ENCODE measurements around the gene COX4I2.
"Not testable (repeated sequence)": the region's sequence is repeated elsewhere in the genome, so short reads cannot be mapped to it uniquely, and the experiment has no call there.

COX4I2 gene

GRCh38 chr20:31607640-31608250 is 30.0 kb upstream of the COX4I2 start:
- DNase-seq (ENCODE audit: low read depth in 2 of 3, low spot score in 1 of 3), result no peak

- DNase-seq (ENCODE audit: low read depth in 2 of 3, low spot score in 1 of 3), result no peak
Measured at GRCh38 chr20:31608251-31608945, 29.3 kb upstream of the COX4I2 start.

GRCh38 chr20:31612271-31612640 is 25.5 kb upstream of the COX4I2 start:
- DNase-seq (ENCODE audit: low read depth in 2 of 3, low spot score in 1 of 3), result not testable (repeated sequence)

GRCh38 chr20:31615416-31615815 is 22.3 kb upstream of the COX4I2 start:
- DNase-seq (ENCODE audit: low read depth in 2 of 3, low spot score in 1 of 3), result no peak

GRCh38 chr20:31617432-31618104 is 20.1 kb upstream of the COX4I2 start:
- no peak for DNase-seq (ENCODE audit: low read depth in 2 of 3, low spot score in 1 of 3)

GRCh38 chr20:31620246-31620645 is 17.5 kb upstream of the COX4I2 start:
- no peak for DNase-seq (ENCODE audit: low read depth in 2 of 3, low spot score in 1 of 3)

- not testable (repeated sequence) for DNase-seq (ENCODE audit: low read depth in 2 of 3, low spot score in 1 of 3)
Measured at GRCh38 chr20:31623123-31623505, 14.6 kb upstream of the COX4I2 start.

GRCh38 chr20:31626534-31626933 is 11.2 kb upstream of the COX4I2 start:
- not testable (repeated sequence) for DNase-seq (ENCODE audit: low read depth in 2 of 3, low spot score in 1 of 3)

GRCh38 chr20:31628057-31628456 is 9.7 kb upstream of the COX4I2 start:
- DNase-seq (ENCODE audit: low read depth in 2 of 3, low spot score in 1 of 3), result not testable (repeated sequence)

- no peak for DNase-seq (ENCODE audit: low read depth in 2 of 3, low spot score in 1 of 3)
Measured at GRCh38 chr20:31630187-31630790, 7.4 kb upstream of the COX4I2 start.

- DNase-seq (ENCODE audit: low read depth in 2 of 3, low spot score in 1 of 3), result no peak
Measured at GRCh38 chr20:31632548-31633338, 5.0 kb upstream of the COX4I2 start.

GRCh38 chr20:31633339-31633914 is 4.3 kb upstream of the COX4I2 start:
- no peak for DNase-seq (ENCODE audit: low read depth in 2 of 3, low spot score in 1 of 3)

- DNase-seq (ENCODE audit: low read depth in 2 of 3, low spot score in 1 of 3), result no peak
Measured at GRCh38 chr20:31638317-31638716, 605 bp downstream of the COX4I2 start.

- DNase-seq (ENCODE audit: low read depth in 2 of 3, low spot score in 1 of 3), result no peak
Measured at GRCh38 chr20:31638816-31639215, 1.1 kb downstream of the COX4I2 start.

GRCh38 chr20:31640259-31640658 is 2.5 kb downstream of the COX4I2 start:
- no peak for DNase-seq (ENCODE audit: low read depth in 2 of 3, low spot score in 1 of 3)

GRCh38 chr20:31641391-31641790 is 3.7 kb downstream of the COX4I2 start:
- DNase-seq (ENCODE audit: low read depth in 2 of 3, low spot score in 1 of 3), result no peak

GRCh38 chr20:31642837-31643236 is 5.1 kb downstream of the COX4I2 start:
- DNase-seq (ENCODE audit: low read depth in 2 of 3, low spot score in 1 of 3), result no peak

GRCh38 chr20:31643522-31643921 is 5.8 kb downstream of the COX4I2 start:
- DNase-seq (ENCODE audit: low read depth in 2 of 3, low spot score in 1 of 3), result no peak

- no peak for DNase-seq (ENCODE audit: low read depth in 2 of 3, low spot score in 1 of 3)
Measured at GRCh38 chr20:31644701-31645100, 7.0 kb downstream of the COX4I2 start.

GRCh38 chr20:31648104-31648503 is 10.4 kb downstream of the COX4I2 start:
- not testable (repeated sequence) for DNase-seq (ENCODE audit: low read depth in 2 of 3, low spot score in 1 of 3)

- no peak for DNase-seq (ENCODE audit: low read depth in 2 of 3, low spot score in 1 of 3)
Measured at GRCh38 chr20:31652917-31653396, 15.2 kb downstream of the COX4I2 start.
